Activated CD4-positive, CD25-positive, alpha-beta regulatory T cell treated with anti-CD3 and anti-CD28 coated beads, Interleukin-2, amount 50 U/mL, for 24 hours (primary cell): Measurements from ENCODE around the gene ZAR1.
"Not testable (repeated sequence)": the region's sequence is repeated elsewhere in the genome, so short reads cannot be mapped to it uniquely, and the experiment has no call there.

Source experiments
- ATAC-seq, 2 donors: fragments of 150-1000 bp; cut with Tn5 transposase; one replicate each; pipeline ENCODE4 v1.10.0; 2021; ENCODE audit warnings: mild to moderate bottlenecking in 1 of 2, moderate library complexity in 1 of 2

The ZAR1 gene

GRCh38 chr4:48490012-48490679 is at the start of gene ZAR1:
ZAR1 (plus strand) TSS chr4:48490252; CDS start chr4:48490292, 40 bp downstream.
- ATAC-seq, result peak; percentile 21 to 38

- ATAC-seq, result not testable (repeated sequence)
These were observed 49.1 kb upstream of the ZAR1 start for GRCh38 chr4:48440914-48441313.

- ATAC-seq, result no peak
These were observed 44.3 kb upstream of the ZAR1 start for GRCh38 chr4:48445704-48446103.

- ATAC-seq, result no peak
These were observed 43.4 kb upstream of the ZAR1 start for GRCh38 chr4:48446642-48447041.

GRCh38 chr4:48449151-48449550 is 40.9 kb upstream of the ZAR1 start:
- no peak for ATAC-seq

GRCh38 chr4:48450740-48451139 is 39.3 kb upstream of the ZAR1 start:
- ATAC-seq, result no peak

GRCh38 chr4:48451656-48452055 is 38.4 kb upstream of the ZAR1 start:
- not testable (repeated sequence) for ATAC-seq

GRCh38 chr4:48454591-48454990 is 35.5 kb upstream of the ZAR1 start:
- no peak for ATAC-seq

- ATAC-seq, result no peak
These were observed 29.1 kb upstream of the ZAR1 start for GRCh38 chr4:48461000-48461399.

- no peak for ATAC-seq
These were observed 27.7 kb upstream of the ZAR1 start for GRCh38 chr4:48462363-48462762.

GRCh38 chr4:48467442-48467841 is 22.6 kb upstream of the ZAR1 start:
- no peak for ATAC-seq

GRCh38 chr4:48467891-48468290 is 22.2 kb upstream of the ZAR1 start:
- ATAC-seq, result no peak

GRCh38 chr4:48470137-48470536 is 19.9 kb upstream of the ZAR1 start:
- no peak for ATAC-seq

GRCh38 chr4:48470570-48470969 is 19.5 kb upstream of the ZAR1 start:
- no peak for ATAC-seq

- ATAC-seq, result no peak
These were observed 17.3 kb upstream of the ZAR1 start for GRCh38 chr4:48472794-48473193.

GRCh38 chr4:48475770-48476169 is 14.3 kb upstream of the ZAR1 start:
- ATAC-seq, result no peak

GRCh38 chr4:48478273-48478672 is 11.8 kb upstream of the ZAR1 start:
- ATAC-seq, result no peak

GRCh38 chr4:48481581-48481980 is 8.5 kb upstream of the ZAR1 start:
- ATAC-seq, result no peak

- ATAC-seq, result peak in 1 of 2 donors; percentile 43
These were observed 6.9 kb upstream of the ZAR1 start, which contains the start of gene SLC10A4 for GRCh38 chr4:48483006-48483776. SLC10A4 (plus strand) TSS chr4:48483343; CDS start chr4:48483562, 219 bp downstream.

GRCh38 chr4:48483777-48484493 is 6.1 kb upstream of the ZAR1 start:
- peak in 1 of 2 donors; percentile 48 for ATAC-seq

- no peak for ATAC-seq
These were observed 5.4 kb upstream of the ZAR1 start for GRCh38 chr4:48484494-48485168.

- ATAC-seq, result no peak
These were observed 405 bp upstream of the ZAR1 start for GRCh38 chr4:48489683-48490011.
